H9 (cell line): ENCODE measurements around the gene CAMLG. TPM values are rescaled to one million over a fixed set of nuclear protein-coding genes. Genes with fewer than 3 reads are reported as not detected.
"Not testable (repeated sequence)": the region's sequence is repeated elsewhere in the genome, so short reads cannot be mapped to it uniquely, and the experiment has no call there.

Experiments used
- DNase-seq: peaks from one replicate; pipeline ENCODE4 v3.0.0-alpha.2; 2017
- H2AFZ ChIP-seq: one replicate; pipeline ENCODE4 v1.6.1; 2013; ENCODE audit warnings: mild to moderate bottlenecking, low read length, control low read depth, moderate library complexity
- H2AK5ac ChIP-seq: 2 replicates; pipeline ENCODE4 v1.6.1; 2013; ENCODE audit warnings: low read length, control low read depth, mixed read lengths; ENCODE audit not compliant: insufficient read length
- H2BK120ac ChIP-seq: one replicate; pipeline ENCODE4 v1.6.1; 2013; ENCODE audit warnings: low read depth, mild to moderate bottlenecking, low read length, control low read depth, inconsistent platforms; ENCODE audit not compliant: poor library complexity, severe bottlenecking
- H2BK12ac ChIP-seq: 2 replicates; pipeline ENCODE4 v1.6.1; 2013; ENCODE audit warnings: low read length, control low read depth, mixed read lengths, low read depth; ENCODE audit not compliant: insufficient read length
- H2BK15ac ChIP-seq: 2 replicates; pipeline ENCODE4 v1.6.1; 2013; ENCODE audit warnings: low read depth, low read length, control low read depth
- H2BK20ac ChIP-seq: one replicate; pipeline ENCODE4 v1.6.1; 2013; ENCODE audit warnings: low read depth, mild to moderate bottlenecking, low read length, control low read depth, inconsistent platforms; ENCODE audit not compliant: poor library complexity, severe bottlenecking
- H2BK5ac ChIP-seq: 2 replicates; pipeline ENCODE4 v1.6.1; 2013; ENCODE audit warnings: low read length, control low read depth, mixed read lengths; ENCODE audit not compliant: insufficient read length
- H3K14ac ChIP-seq: 2 replicates; pipeline ENCODE4 v1.6.1; 2013; ENCODE audit warnings: low read length, control low read depth; ENCODE audit not compliant: insufficient read depth
- H3K18ac ChIP-seq: 2 replicates; pipeline ENCODE4 v1.6.1; 2013; ENCODE audit warnings: low read depth, mild to moderate bottlenecking, mixed read lengths, low read length, control low read depth; ENCODE audit not compliant: insufficient read length
- H3K23ac ChIP-seq: 2 replicates; pipeline ENCODE4 v1.6.1; 2013; ENCODE audit warnings: low read length, control low read depth, mixed read lengths, low read depth; ENCODE audit not compliant: insufficient read length
- H3K23me2 ChIP-seq: 2 replicates; pipeline ENCODE4 v1.6.1; 2013; ENCODE audit warnings: low read depth, mild to moderate bottlenecking, mixed read lengths, low read length, control low read depth; ENCODE audit not compliant: insufficient read length, poor library complexity, severe bottlenecking
- H3K27ac ChIP-seq: 2 replicates; pipeline ENCODE4 v1.5.1; 2013; ENCODE audit warnings: low read length, control low read depth, mixed read lengths, low read depth; ENCODE audit not compliant: insufficient read length
- H3K27me3 ChIP-seq: 2 replicates; pipeline ENCODE4 v1.6.1; 2013; ENCODE audit warnings: low read length, control low read depth, inconsistent platforms; ENCODE audit not compliant: insufficient read depth
- H3K4ac ChIP-seq: 2 replicates; pipeline ENCODE4 v1.6.1; 2013; ENCODE audit warnings: low read depth, mild to moderate bottlenecking, control low read depth, inconsistent platforms, low read length, moderate library complexity
- H3K4me1 ChIP-seq: 2 replicates; pipeline ENCODE4 v1.6.1; 2013; ENCODE audit warnings: low read length, control low read depth, inconsistent platforms; ENCODE audit not compliant: insufficient read depth
- H3K4me2 ChIP-seq: 2 replicates; pipeline ENCODE4 v1.6.1; 2013; ENCODE audit warnings: low read length, control low read depth, mixed read lengths; ENCODE audit not compliant: insufficient read length, insufficient read depth
- H3K56ac ChIP-seq: 2 replicates; pipeline ENCODE4 v1.6.1; 2013; ENCODE audit warnings: low read depth, mild to moderate bottlenecking, mixed read lengths, low read length, control low read depth; ENCODE audit not compliant: insufficient read length
- H3K79me1 ChIP-seq: 2 replicates; pipeline ENCODE4 v1.6.1; 2013; ENCODE audit warnings: low read depth, mild to moderate bottlenecking, moderate library complexity, low read length, control low read depth, inconsistent platforms; ENCODE audit not compliant: insufficient read depth, poor library complexity, severe bottlenecking
- H3K79me2 ChIP-seq: 2 replicates; pipeline ENCODE4 v1.6.1; 2013; ENCODE audit warnings: low read length, control low read depth, inconsistent platforms; ENCODE audit not compliant: insufficient read depth
- H3K9ac ChIP-seq: 2 replicates; pipeline ENCODE4 v1.6.1; 2013; ENCODE audit warnings: low read length, control low read depth, mixed read lengths; ENCODE audit not compliant: insufficient read length; ENCODE audit errors: extremely low read depth
- H3K9me3 ChIP-seq: one replicate; pipeline ENCODE4 v1.6.1; 2013; ENCODE audit warnings: low read depth, low read length, inconsistent platforms; ENCODE audit not compliant: control insufficient read depth
- H3T11ph ChIP-seq: one replicate; pipeline ENCODE4 v1.6.1; 2013; ENCODE audit warnings: mild to moderate bottlenecking, low read length, control low read depth, inconsistent platforms
- H4K20me1 ChIP-seq: one replicate; pipeline ENCODE4 v1.6.1; 2013; ENCODE audit not compliant: control insufficient read depth, insufficient read length, insufficient read depth
- H4K5ac ChIP-seq: 2 replicates; pipeline ENCODE4 v1.6.1; 2013; ENCODE audit warnings: low read depth, mild to moderate bottlenecking, mixed read lengths, low read length, control low read depth; ENCODE audit not compliant: insufficient read length
- H4K8ac ChIP-seq: replicated peaks from 2 replicates; pipeline ENCODE4 v1.6.1; 2013; ENCODE audit warnings: low read length, control low read depth, mixed read lengths, low read depth; ENCODE audit not compliant: insufficient read length
- H4K91ac ChIP-seq: 2 replicates; pipeline ENCODE4 v1.6.1; 2013; ENCODE audit warnings: low read depth, mild to moderate bottlenecking, moderate library complexity, mixed read lengths, low read length, control low read depth; ENCODE audit not compliant: insufficient read length
- H3K27ac Mint-ChIP-seq, 3 experiments: 2 replicates in 2 of 3; 3 replicates in 1 of 3; pipeline ENCODE4 v1.8.0; 2020 to 2021; ENCODE audit warnings: mixed read lengths in 3 of 3, mild to moderate bottlenecking in 1 of 3, moderate library complexity in 1 of 3
- H3K27me3 Mint-ChIP-seq: 2 replicates; pipeline ENCODE4 v1.8.0; 2021; ENCODE audit warnings: low read depth, mild to moderate bottlenecking, moderate library complexity, mixed read lengths
- H3K36me3 Mint-ChIP-seq, 3 experiments: 2 replicates in 2 of 3; 3 replicates in 1 of 3; pipeline ENCODE4 v1.8.0; 2020 to 2021; ENCODE audit warnings: low read depth in 3 of 3, mixed read lengths in 3 of 3; ENCODE audit not compliant: insufficient read depth in 1 of 3
- H3K4me1 Mint-ChIP-seq, 2 experiments: 2 replicates each; pipeline ENCODE4 v1.8.0; 2020; ENCODE audit warnings: mixed read lengths in 2 of 2
- H3K4me3 Mint-ChIP-seq, 2 experiments: 2 replicates in 1 of 2; 3 replicates in 1 of 2; pipeline ENCODE4 v1.8.0; 2020 to 2021; ENCODE audit warnings: mild to moderate bottlenecking in 2 of 2, mixed read lengths in 2 of 2, moderate library complexity in 1 of 2
- H3K9me3 Mint-ChIP-seq, 2 experiments: 2 replicates in 1 of 2; 3 replicates in 1 of 2; pipeline ENCODE4 v1.8.0; 2020; ENCODE audit warnings: mild to moderate bottlenecking in 2 of 2, mixed read lengths in 2 of 2, moderate library complexity in 1 of 2
- WGBS: extraction: QIAGEN DNeasy Blood & Tissue Kit; methylation state at CpG from one replicate; pipeline ENCODE4 v1.1.7; 2013; ENCODE audit warnings: missing lambda C conversion rate, low lambda C conversion rate, mixed read lengths; ENCODE audit not compliant: insufficient read length; ENCODE audit errors: extremely low coverage; 5-methylcytosine and 5-hydroxymethylcytosine counted together
- total RNA-seq: library from RNA; stranded (reverse); gene quantifications from 2 replicates; pipeline ENCODE4 v1.2.1, GENCODE V29; 2021

The CAMLG gene
- total RNA-seq, 1 experiment from 2014 or later, result 33.1 TPM

DNA sequence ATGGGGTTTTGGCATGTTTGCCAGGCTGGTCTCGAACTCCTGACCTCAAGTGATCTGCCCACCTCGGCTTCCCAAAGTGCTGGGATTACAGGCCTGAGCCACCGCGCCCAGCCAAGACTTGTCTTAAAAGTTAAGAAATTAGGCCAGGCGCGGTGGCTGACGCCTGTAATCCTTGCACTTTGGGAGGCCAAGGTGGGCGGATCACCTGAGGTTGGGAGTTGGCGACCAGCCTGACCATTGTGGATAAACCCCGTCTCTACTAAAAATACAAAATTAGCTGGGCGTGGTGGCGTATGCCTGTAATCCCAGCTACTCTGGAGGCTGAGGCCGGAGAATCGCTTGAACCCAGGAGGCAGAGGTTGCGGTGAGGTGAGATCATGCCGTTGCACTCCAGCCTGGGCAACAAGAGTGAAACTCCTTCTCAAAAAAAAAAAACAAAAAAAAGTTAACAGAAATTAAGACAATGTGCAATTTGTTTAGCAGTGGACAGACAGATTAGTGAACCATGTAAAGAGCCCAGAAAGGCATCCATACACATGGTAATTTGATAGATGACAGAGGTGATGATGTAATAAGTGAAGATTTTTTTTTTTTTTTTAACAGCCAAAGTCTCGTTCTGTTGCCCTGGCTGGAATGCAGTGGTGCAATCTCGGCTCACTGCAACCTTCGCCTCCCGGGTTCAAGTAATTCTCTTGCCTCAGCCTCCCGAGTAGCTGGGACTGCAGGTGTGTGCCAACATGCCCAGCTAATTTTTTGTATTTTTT lies 29.4 kb downstream of the CAMLG start:
- no CpG with 5 or more reads among the region's 21 CpGs for WGBS
- H2AK5ac ChIP-seq, H3T11ph ChIP-seq, H2BK120ac ChIP-seq, H2BK20ac ChIP-seq, H2BK5ac ChIP-seq, H3K23ac ChIP-seq, H3K4me3 Mint-ChIP-seq, H2BK15ac ChIP-seq, H3K23me2 ChIP-seq, H3K9me3 ChIP-seq, H2BK12ac ChIP-seq, H2AFZ ChIP-seq, H3K27ac Mint-ChIP-seq, H3K79me2 ChIP-seq, H3K4me1 ChIP-seq, H3K9ac ChIP-seq, H3K79me1 ChIP-seq, H3K27me3 ChIP-seq, H4K8ac ChIP-seq, H3K4me2 ChIP-seq, H3K18ac ChIP-seq, H3K27ac ChIP-seq, H4K91ac ChIP-seq, H4K20me1 ChIP-seq, H3K14ac ChIP-seq, H3K9me3 Mint-ChIP-seq, H3K4ac ChIP-seq, H3K27me3 Mint-ChIP-seq, H3K56ac ChIP-seq, H3K4me1 Mint-ChIP-seq, H4K5ac ChIP-seq, DNase-seq: not testable (repeated sequence)
- peaks cover 41 to 83% (median 79%) of the 10 kb centered on the region in 3 experiments; a peak in 6 of 7 replicates for H3K36me3 Mint-ChIP-seq
